Measurements from ENCODE around the gene SETD5. TPM values are rescaled to one million over a fixed set of nuclear protein-coding genes. Genes with fewer than 3 reads are reported as not detected.

The SETD5 gene
- total and polyA plus RNA-seq, 2 of the 8 experiments (the other 6 are each of a cell fraction or from before 2014, with no cell fraction given) = 108 to 234 TPM

DNA sequence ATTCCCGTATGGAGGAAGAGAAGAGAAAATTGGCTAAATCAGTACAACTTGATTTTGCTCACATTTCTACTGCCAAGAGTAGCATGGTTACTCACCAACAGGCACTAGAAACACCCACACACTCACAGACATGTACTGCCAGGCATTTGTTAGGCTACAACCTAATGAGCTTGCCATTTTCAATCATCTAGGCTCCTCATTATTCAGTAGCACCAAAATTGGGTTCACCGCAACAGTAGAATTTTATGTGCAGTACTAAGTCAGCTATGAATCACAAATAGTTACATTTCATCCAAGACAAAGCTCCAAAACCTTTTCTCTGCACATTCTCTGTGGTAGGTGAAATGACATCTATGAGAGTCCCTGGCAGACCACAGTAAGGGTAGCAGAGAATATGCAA lies 49.5 kb upstream of the SETD5 start:
- Histone ChIP-seq H3K23me2 (ENCODE audit: low read depth, low read length) (no peaks in the 10 kb centered on the region), H3K56ac (replicated peaks; ENCODE audit: insufficient read length, low read depth, low read length) (no peak overlapping the region), H3K27me3 (replicated peaks in 1 of 4; ENCODE audit: control insufficient read depth in 3 of 4, extremely low read depth in 1 of 4, insufficient read depth in 3 of 4, low read length in 3 of 4) (no peaks in the 10 kb centered on the region), H3K79me1 (ENCODE audit: low read depth, low read length) (no peaks in the 10 kb centered on the region), H4K91ac (replicated peaks; ENCODE audit: insufficient read length, low read length) (no peak overlapping the region), H3K27ac (ENCODE audit: low read depth, low read length) (no peak overlapping the region), H3K4me1 (replicated peaks in 1 of 4; ENCODE audit: control insufficient read depth in 3 of 4, insufficient read depth in 4 of 4, low read length in 3 of 4) (peaks cover 9 to 22% (median 14%) of the 10 kb centered on the region in 4 experiments), H2BK12ac (ENCODE audit: low read depth, low read length) (0 out of 2 replicates have a peak overlapping the region, but pooled peaks have one; percentile 3), H3K4me2 (ENCODE audit: insufficient read depth in 1 of 2, low read depth in 2 of 2, low read length in 2 of 2) (no peak overlapping the region), H3K79me2 (ENCODE audit: control insufficient read depth in 1 of 2, insufficient read depth in 2 of 2, low read length in 2 of 2) (no peaks in the 10 kb centered on the region), H2AFZ (ENCODE audit: low read length) (no peak overlapping the region), H4K20me1 (replicated peaks in 1 of 2; ENCODE audit: control insufficient read depth in 1 of 2, insufficient read depth in 2 of 2, low read length in 2 of 2) (no peaks in the 10 kb centered on the region), H3K18ac (ENCODE audit: extremely low read depth, low read length) (no peak overlapping the region), H2BK15ac (ENCODE audit: low read length) (no peak overlapping the region), H2BK20ac (ENCODE audit: low read length) (no peak overlapping the region), H2AK5ac (ENCODE audit: low read depth, low read length) (no peak overlapping the region), H2BK5ac (ENCODE audit: low read depth, low read length) (no peak overlapping the region), H3K4me3 (ENCODE audit: extremely low read depth in 1 of 4, insufficient read depth in 2 of 4, low read depth in 3 of 4, low read length in 4 of 4) (no peak overlapping the region), H3K36me3 (ENCODE audit: control insufficient read depth in 2 of 4, insufficient read depth in 4 of 4, low read length in 3 of 4) (no peaks in the 10 kb centered on the region), H4K8ac (ENCODE audit: extremely low read depth, insufficient read depth, low read length) (no peak overlapping the region), H3K9ac (replicated peaks in 1 of 4; ENCODE audit: extremely low read depth in 1 of 4, low read depth in 3 of 4, low read length in 3 of 4) (no peak overlapping the region), H3K23ac (ENCODE audit: insufficient read length) (no peak overlapping the region), H3K9me3 (ENCODE audit: insufficient read depth in 2 of 2, low read depth in 1 of 2, low read length in 1 of 2) (no peaks in the 10 kb centered on the region), H3K4ac (replicated peaks; ENCODE audit: insufficient read length, low read depth, low read length) (no peak overlapping the region), H4K5ac (ENCODE audit: insufficient read length, low read depth, low read length) (no peak overlapping the region), H3K14ac (ENCODE audit: insufficient read length) (no peak overlapping the region), H2BK120ac (replicated peaks; ENCODE audit: low read depth, low read length) (no peak overlapping the region)
- FAIRE-seq (no peak), DNase-seq (ENCODE audit: low read depth in 1 of 2, low spot score in 2 of 2) (no peak)
- WGBS, 2 experiments (ENCODE audit: extremely low coverage in 1 of 2, insufficient coverage in 1 of 2, insufficient read length in 1 of 2, insufficient replicate concordance in 2 of 2, low coverage in 1 of 2, low lambda C conversion rate in 2 of 2, missing lambda C conversion rate in 1 of 2) = 41% methylated on average over 2 of the region's 2 CpGs; no CpG with 5 or more reads in 1 of the 2 experiments
- CTCF ChIA-PET (ENCODE audit: partially characterized antibody) = interaction anchor here (0.9 kb wide), 1 partner anchor 46 kb away, joined by 4 read pairs; no protein-coding TSS in a partner anchor
- POLR2A ChIA-PET (ENCODE audit: partially characterized antibody) = interaction anchor here (0.8 to 3.6 kb wide), 3 partner anchors 15 to 48 kb away, joined by 3 to 18 read pairs (median 16); partner anchors contain the start of gene THUMPD3
- TF ChIP-seq FOSL1 (IDR thresholded peaks at IDR 0.05; ENCODE audit: insufficient read depth, low read depth, low read length) (no peak), CBX5 (IDR thresholded peaks at IDR 0.05; ENCODE audit: low read depth, low read length) (no peak), ATF3 (IDR thresholded peaks at IDR 0.05; ENCODE audit: insufficient read depth, low read depth, low read length) (no peak), TCF12 (IDR thresholded peaks at IDR 0.05; ENCODE audit: low read depth, low read length) (no peak), BACH1 (IDR thresholded peaks at IDR 0.05; ENCODE audit: low read length) (no peak), SUZ12 (IDR thresholded peaks at IDR 0.05; ENCODE audit: low read length) (no peak), SAP30 (IDR thresholded peaks at IDR 0.05; ENCODE audit: insufficient read depth, insufficient replicate concordance, low read length) (no peak), RFX5 (IDR thresholded peaks at IDR 0.05; ENCODE audit: borderline replicate concordance, low read depth, low read length) (no peak), POLR2A (IDR thresholded peaks at IDR 0.05; ENCODE audit: control extremely low read depth in 1 of 2, low read depth in 2 of 2, low read length in 2 of 2) (no peak)

All from H1 (cell line).